CD14-positive monocyte (primary cell): Measurements from ENCODE around the gene HDAC6. TPM values are rescaled to one million over a fixed set of nuclear protein-coding genes. Genes with fewer than 3 reads are reported as not detected.

ENCODE experiments used
- DNase-seq, 3 donors: peaks; one replicate each; pipeline ENCODE4 v3.0.0-alpha.2; 2011 to 2022
- H2AFZ ChIP-seq: 2 replicates; pipeline ENCODE4 v1.6.0; 2012; ENCODE audit warnings: mild to moderate bottlenecking, low read depth, low read length, inconsistent platforms; ENCODE audit not compliant: insufficient read depth, poor library complexity, severe bottlenecking
- H3K27ac ChIP-seq, 2 donors: 1 replicate in 1 of 2; 2 replicates in 1 of 2; pipeline ENCODE4 v1.5.1; 2012 to 2013; ENCODE audit warnings: low read length in 2 of 2, control low read depth in 1 of 2, inconsistent platforms in 1 of 2, low read depth in 1 of 2, mild to moderate bottlenecking in 1 of 2
- H3K27me3 ChIP-seq, 2 donors: one replicate each; pipeline versions ENCODE4 v1.6.0 to v1.6.1; 2011 to 2013; ENCODE audit warnings: low read length in 2 of 2; ENCODE audit not compliant: control insufficient read depth in 2 of 2, insufficient read depth in 2 of 2
- H3K36me3 ChIP-seq, 2 donors: replicated peaks in 1 of 2; 1 replicate in 1 of 2; 2 replicates in 1 of 2; pipeline versions ENCODE4 v1.5.1 to v1.6.1; 2012 to 2013; ENCODE audit warnings: low read length in 2 of 2, control low read depth in 1 of 2, inconsistent platforms in 1 of 2, mild to moderate bottlenecking in 1 of 2; ENCODE audit not compliant: insufficient read depth in 2 of 2, control insufficient read depth in 1 of 2
- H3K4me1 ChIP-seq, 2 donors: 1 replicate in 1 of 2; 2 replicates in 1 of 2; pipeline versions ENCODE4 v1.5.1 to v1.6.1; 2012 to 2013; ENCODE audit warnings: low read length in 2 of 2, control low read depth in 1 of 2, inconsistent platforms in 1 of 2, mild to moderate bottlenecking in 1 of 2, moderate library complexity in 1 of 2; ENCODE audit not compliant: insufficient read depth in 2 of 2, control insufficient read depth in 1 of 2
- H3K4me2 ChIP-seq: replicated peaks from 2 replicates; pipeline ENCODE3; 2012; ENCODE audit warnings: low read length, moderate library complexity, mild to moderate bottlenecking; ENCODE audit not compliant: poor library complexity, severe bottlenecking; ENCODE audit errors: extremely low read depth
- H3K4me3 ChIP-seq, 3 experiments: fragments of 200-600 bp in 1 of 3; sonication (generic) in 1 of 3; replicated peaks in 1 of 3; 1 replicate in 2 of 3; 2 replicates in 1 of 3; pipeline ENCODE4 v1.5.1; 2011 to 2013; ENCODE audit warnings: low read length in 3 of 3, mild to moderate bottlenecking in 3 of 3, control low read depth in 2 of 3, low read depth in 2 of 3, inconsistent platforms in 1 of 3, moderate library complexity in 1 of 3
- H3K79me2 ChIP-seq: 2 replicates; pipeline ENCODE4 v1.6.0; 2012; ENCODE audit warnings: mild to moderate bottlenecking, control low read depth, inconsistent platforms, low read length, moderate library complexity; ENCODE audit not compliant: insufficient read depth
- H3K9ac ChIP-seq: 2 replicates; pipeline ENCODE4 v1.6.0; 2017; ENCODE audit warnings: low read length, mild to moderate bottlenecking; ENCODE audit not compliant: insufficient read depth, poor library complexity, severe bottlenecking
- H3K9me3 ChIP-seq, 2 donors: replicated peaks in 1 of 2; 1 replicate in 1 of 2; 2 replicates in 1 of 2; pipeline versions ENCODE4 v1.5.1 to v1.6.1; 2012 to 2013; ENCODE audit warnings: low read length in 2 of 2, control low read depth in 1 of 2; ENCODE audit not compliant: control insufficient read depth in 1 of 2, insufficient read depth in 1 of 2
- H4K20me1 ChIP-seq: 2 replicates; pipeline ENCODE4 v1.6.0; 2012; ENCODE audit warnings: mild to moderate bottlenecking, low read length, control low read depth, moderate library complexity; ENCODE audit not compliant: insufficient read depth
- H3K27ac Mint-ChIP-seq, 7 donors: one replicate each; pipeline ENCODE4 v1.8.0; 2020; ENCODE audit warnings: mild to moderate bottlenecking in 7 of 7, mixed read lengths in 7 of 7, moderate library complexity in 6 of 7, inconsistent platforms in 2 of 7
- H3K27me3 Mint-ChIP-seq, 3 donors: one replicate each; pipeline ENCODE4 v1.8.0; 2021 to 2022; ENCODE audit warnings: low read depth in 3 of 3, mild to moderate bottlenecking in 3 of 3, mixed read lengths in 3 of 3, moderate library complexity in 3 of 3, inconsistent platforms in 1 of 3
- H3K36me3 Mint-ChIP-seq, 2 donors: one replicate each; pipeline ENCODE4 v1.8.0; 2020; ENCODE audit warnings: mixed read lengths in 2 of 2, inconsistent platforms in 1 of 2, mild to moderate bottlenecking in 1 of 2
- H3K4me1 Mint-ChIP-seq: one replicate; pipeline ENCODE4 v1.8.0; 2020; ENCODE audit warnings: mild to moderate bottlenecking, mixed read lengths
- H3K4me3 Mint-ChIP-seq, 2 donors: one replicate each; pipeline ENCODE4 v1.8.0; 2020; ENCODE audit warnings: mild to moderate bottlenecking in 2 of 2, mixed read lengths in 2 of 2, moderate library complexity in 1 of 2
- H3K9me3 Mint-ChIP-seq, 7 donors: one replicate each; pipeline ENCODE4 v1.8.0; 2020 to 2022; ENCODE audit warnings: mixed read lengths in 7 of 7, mild to moderate bottlenecking in 6 of 7, moderate library complexity in 6 of 7, inconsistent platforms in 2 of 7
- CTCF ChIP-seq: fragments of 200-600 bp; IDR thresholded peaks from one replicate; pipeline ENCODE4 v1.8.0; 2022; ENCODE audit warnings: antibody characterized with exemption, mild to moderate bottlenecking
- WGBS: methylation state at CpG from one replicate; pipeline ENCODE4 v1.1.5; 2013; ENCODE audit warnings: missing lambda C conversion rate; ENCODE audit not compliant: insufficient coverage; 5-methylcytosine and 5-hydroxymethylcytosine counted together
- intact Hi-C, 2 donors: fragments of 100-400 bp; cut with micrococcal nuclease; formaldehyde crosslinking; loops; one replicate each; pipeline versions ENCODE4 v1.15.0 to v1.15.1; 2023
- polyA plus RNA-seq, 3 donors: library from polyadenylated mRNA; depleted of rRNA in 1 of 3; unstranded in 2 of 3; stranded (reverse) in 1 of 3; fragments of 300-500 nt in 2 of 3; fragments of >200 nt in 1 of 3; fragmentation: Illumina TruSeq in 2 of 3; gene quantifications; 1 replicate in 2 of 3; 2 replicates in 1 of 3; pipeline ENCODE4 v1.2.3, GENCODE V29; 2012 to 2021

Gene HDAC6
- polyA plus RNA-seq, 3 donors, result 12.7 to 67.0 (median 19.7) TPM

- Mint-ChIP-seq H3K27ac (no peak overlapping the region), H3K4me1 (peaks cover 13% of the 10 kb centered on the region), H3K36me3 (no peaks in the 10 kb centered on the region), H3K27me3 (peaks cover 3 to 12% (median 3%) of the 10 kb centered on the region in 3 donors), H3K9me3 (no peaks in the 10 kb centered on the region), H3K4me3 (no peak overlapping the region)
- H3K79me2 ChIP-seq, result no peaks in the 10 kb centered on the region
- H3K4me2 ChIP-seq, result no peak overlapping the region
- H4K20me1 ChIP-seq, result no peaks in the 10 kb centered on the region
- intact Hi-C loops, result loop anchor here in 1 of 2 donors (10.0 kb wide), 1 partner anchor 46 kb away; no protein-coding TSS in a partner anchor
- 77% methylated on average over 4 of the region's 5 CpGs for WGBS
- no peak overlapping the region for H2AFZ ChIP-seq
- H3K9me3 ChIP-seq, result no peaks in the 10 kb centered on the region
- no peak overlapping the region for H3K9ac ChIP-seq
- H3K4me1 ChIP-seq, result peaks cover 0 to 11% of the 10 kb centered on the region in 2 donors
- H3K4me3 ChIP-seq, result no peak overlapping the region
- TF ChIP-seq CTCF, result no peak
- H3K27ac ChIP-seq, result no peak overlapping the region
- no peaks in the 10 kb centered on the region for H3K27me3 ChIP-seq
- no peak for DNase-seq
- no peaks in the 10 kb centered on the region for H3K36me3 ChIP-seq
Observed at GRCh38 chrX:48790477-48790876, 11.4 kb upstream of the HDAC6 start.

- H3K4me3 ChIP-seq, result no peak overlapping the region
- no peak overlapping the region for H3K9ac ChIP-seq
- H2AFZ ChIP-seq, result no peak overlapping the region
- H3K27ac Mint-ChIP-seq, result no peak overlapping the region
- peaks cover 13% of the 10 kb centered on the region for H3K4me1 Mint-ChIP-seq
- H3K27me3 ChIP-seq, result no peaks in the 10 kb centered on the region
- TF ChIP-seq CTCF, result no peak
- no peak for DNase-seq
- peaks cover 0 to 11% of the 10 kb centered on the region in 2 donors for H3K4me1 ChIP-seq
- peaks cover 3 to 12% (median 3%) of the 10 kb centered on the region in 3 donors for H3K27me3 Mint-ChIP-seq
- H3K36me3 ChIP-seq, result no peaks in the 10 kb centered on the region
- H3K4me3 Mint-ChIP-seq, result no peak overlapping the region
- no peaks in the 10 kb centered on the region for H3K36me3 Mint-ChIP-seq
- WGBS, result 100% methylated on average over 1 of the region's 11 CpGs
- no peaks in the 10 kb centered on the region for H3K79me2 ChIP-seq
- intact Hi-C loops, result loop anchor here in 1 of 2 donors (10.0 kb wide), 1 partner anchor 46 kb away; no protein-coding TSS in a partner anchor
- no peaks in the 10 kb centered on the region for H3K9me3 Mint-ChIP-seq
- H3K4me2 ChIP-seq, result no peak overlapping the region
- H4K20me1 ChIP-seq, result no peaks in the 10 kb centered on the region
- no peak overlapping the region for H3K27ac ChIP-seq
- no peaks in the 10 kb centered on the region for H3K9me3 ChIP-seq
Observed at GRCh38 chrX:48791063-48791820, 10.6 kb upstream of the HDAC6 start.
